GM23338 (cell line): ENCODE data around the gene OR51V1. TPM values are rescaled to one million over a fixed set of nuclear protein-coding genes. Genes with fewer than 3 reads are reported as not detected.
"Not testable (repeated sequence)": the region's sequence is repeated elsewhere in the genome, so short reads cannot be mapped to it uniquely, and the experiment has no call there.

ENCODE experiments used
- ATAC-seq: fragments of 200-7000 bp; cut with Tn5 transposase; 3 replicates; pipeline ENCODE4 v1.9.1; 2020
- DNase-seq: peaks from one replicate; pipeline ENCODE4 v3.0.0-alpha.2; 2015; ENCODE audit warnings: low spot score
- H2AFZ ChIP-seq: fragments of 200-600 bp; sonication (generic); 2 replicates; pipeline ENCODE4 v1.8.0; 2016; ENCODE audit warnings: antibody characterized with exemption, mild to moderate bottlenecking, moderate library complexity
- H3F3A ChIP-seq: fragments of 200-600 bp; sonication (generic); replicated peaks from 2 replicates; pipeline ENCODE4 v1.8.0; 2017; ENCODE audit warnings: antibody characterized with exemption, mixed run types, low read depth
- H3K27ac ChIP-seq: fragments of 200-600 bp; sonication (generic); 2 replicates; pipeline ENCODE4 v1.6.1; 2016; ENCODE audit warnings: low read depth
- H3K27me3 ChIP-seq: fragments of 200-600 bp; sonication (generic); 2 replicates; pipeline ENCODE4 v1.8.0; 2016; ENCODE audit warnings: mild to moderate bottlenecking, mixed run types, moderate library complexity; ENCODE audit not compliant: insufficient read depth
- H3K36me3 ChIP-seq: fragments of 200-600 bp; sonication (generic); 2 replicates; pipeline ENCODE4 v1.8.0; 2016; ENCODE audit warnings: mild to moderate bottlenecking; ENCODE audit not compliant: insufficient read depth
- H3K4me1 ChIP-seq: fragments of 200-600 bp; sonication (generic); 2 replicates; pipeline ENCODE4 v1.8.0; 2016; ENCODE audit warnings: mild to moderate bottlenecking, moderate library complexity; ENCODE audit not compliant: insufficient read depth
- H3K4me2 ChIP-seq: fragments of 200-600 bp; sonication (generic); 2 replicates; pipeline ENCODE4 v1.7.1; 2017; ENCODE audit warnings: mixed run types
- H3K4me3 ChIP-seq: fragments of 200-600 bp; sonication (generic); 2 replicates; pipeline ENCODE4 v1.6.1; 2016; ENCODE audit warnings: mixed run types
- H3K79me2 ChIP-seq: fragments of 200-600 bp; sonication (generic); replicated peaks from 2 replicates; pipeline ENCODE4 v1.8.0; 2017; ENCODE audit warnings: mild to moderate bottlenecking; ENCODE audit not compliant: insufficient read depth
- H3K9me2 ChIP-seq: fragments of 200-600 bp; sonication (generic); 2 replicates; pipeline ENCODE4 v1.8.0; 2017; ENCODE audit not compliant: insufficient read depth
- H4K20me1 ChIP-seq: fragments of 200-600 bp; sonication (generic); replicated peaks from 2 replicates; pipeline ENCODE4 v1.8.0; 2017; ENCODE audit warnings: mild to moderate bottlenecking; ENCODE audit not compliant: insufficient read depth
- H3K27ac Mint-ChIP-seq: 2 replicates; pipeline ENCODE4 v1.8.0; 2020; ENCODE audit warnings: inconsistent platforms, mild to moderate bottlenecking, moderate library complexity, mixed read lengths
- H3K27me3 Mint-ChIP-seq: 3 replicates; pipeline ENCODE4 v1.8.0; 2022; ENCODE audit warnings: low read depth, mild to moderate bottlenecking, moderate library complexity, mixed read lengths, inconsistent platforms; ENCODE audit not compliant: insufficient read depth, poor library complexity
- H3K36me3 Mint-ChIP-seq: 3 replicates; pipeline ENCODE4 v1.8.0; 2021; ENCODE audit warnings: low read depth, mild to moderate bottlenecking, inconsistent platforms, moderate library complexity, mixed read lengths
- H3K4me1 Mint-ChIP-seq: 3 replicates; pipeline ENCODE4 v1.8.0; 2020; ENCODE audit warnings: mild to moderate bottlenecking, inconsistent platforms, mixed read lengths
- H3K4me3 Mint-ChIP-seq: 3 replicates; pipeline ENCODE4 v1.8.0; 2021; ENCODE audit warnings: moderate library complexity, mild to moderate bottlenecking, inconsistent platforms, mixed read lengths
- H3K9me3 Mint-ChIP-seq: 3 replicates; pipeline ENCODE4 v1.8.0; 2020; ENCODE audit warnings: moderate library complexity, mild to moderate bottlenecking, inconsistent platforms, mixed read lengths
- CREB1 ChIP-seq: fragments of 250-450 bp; sonication (Bioruptor Pico); IDR thresholded peaks from 2 replicates; pipeline ENCODE4 v1.5.0; 2020; ENCODE audit warnings: low read depth, mild to moderate bottlenecking, moderate library complexity
- ETS1 ChIP-seq: IDR thresholded peaks from 2 replicates; pipeline ENCODE4 v1.6.1; 2016; ENCODE audit warnings: antibody characterized with exemption
- EZH2 ChIP-seq: fragments of 200-600 bp; sonication (generic); IDR thresholded peaks from one replicate; pipeline ENCODE4 v1.8.0; 2017; ENCODE audit warnings: antibody characterized with exemption, mild to moderate bottlenecking, low read depth; ENCODE audit not compliant: unreplicated experiment
- REST ChIP-seq: IDR thresholded peaks from one replicate; pipeline ENCODE4 v1.6.1; 2018; ENCODE audit warnings: antibody characterized with exemption; ENCODE audit not compliant: unreplicated experiment
- polyA plus RNA-seq: library from polyadenylated mRNA; unstranded; fragments of >200 nt; fragmentation: Nextera tagmentation; extraction: Ambion mirVana; gene quantifications from 2 replicates; pipeline ENCODE4 v1.2.1, GENCODE V29; 2016
- total RNA-seq: library from RNA; depleted of rRNA; stranded (reverse); fragments of >200 nt; shearing (Covaris generic); gene quantifications from 2 replicates; pipeline ENCODE4 v1.2.3, GENCODE V29; 2014

The OR51V1 gene
- total and polyA plus RNA-seq, 2 experiments from 2014 or later = not detected

GRCh38 chr11:5171856-5172255 lies 28.6 kb downstream of the OR51V1 start:
- Histone ChIP-seq H3K36me3 (no peaks in the 10 kb centered on the region), H3F3A (no peaks in the 10 kb centered on the region), H3K79me2 (no peaks in the 10 kb centered on the region), H3K9me2 (no peaks in the 10 kb centered on the region), H3K4me1 (peaks cover 6% of the 10 kb centered on the region; the same call in 1 of the 2 replicates), H4K20me1 (no peaks in the 10 kb centered on the region), H3K27ac (no peak overlapping the region), H3K4me2 (no peak overlapping the region), H3K4me3 (no peak overlapping the region), H3K27me3 (no peaks in the 10 kb centered on the region), H2AFZ (no peak overlapping the region)
- no peak for TF ChIP-seq EZH2
- TF ChIP-seq CREB1 = no peak
- no peak for TF ChIP-seq ETS1
- TF ChIP-seq REST = no peak
- no peaks in the 10 kb centered on the region for H3K9me3 Mint-ChIP-seq
- no peak for DNase-seq
- H3K27me3 Mint-ChIP-seq = no peaks in the 10 kb centered on the region
- no peak overlapping the region for H3K4me3 Mint-ChIP-seq
- ATAC-seq = no peak
- peaks cover 8% of the 10 kb centered on the region; the same call in 2 of the 3 replicates for H3K4me1 Mint-ChIP-seq
- H3K36me3 Mint-ChIP-seq = no peaks in the 10 kb centered on the region
- H3K27ac Mint-ChIP-seq = no peak overlapping the region

- Mint-ChIP-seq H3K27ac (peak overlapping the region; percentile 91), H3K4me1 (peaks cover 30% of the 10 kb centered on the region), H3K36me3 (peaks cover 15% of the 10 kb centered on the region)
- not testable (repeated sequence) for H3K4me3 Mint-ChIP-seq, H3K27me3 Mint-ChIP-seq, H3K9me3 Mint-ChIP-seq, H3K79me2 ChIP-seq, H3K9me2 ChIP-seq, DNase-seq, H3K27me3 ChIP-seq, H2AFZ ChIP-seq, H3K36me3 ChIP-seq, H4K20me1 ChIP-seq, H3K4me3 ChIP-seq, ATAC-seq, H3F3A ChIP-seq
- Histone ChIP-seq H3K27ac (peak overlapping the region; percentile 52; the same call in 1 of the 2 replicates), H3K4me2 (peak overlapping the region; percentile 39), H3K4me1 (peaks cover 18% of the 10 kb centered on the region)
These were observed 34.6 kb downstream of the OR51V1 start for GRCh38 chr11:5165898-5166297.

GRCh38 chr11:5164807-5165206 lies 35.7 kb downstream of the OR51V1 start:
- not testable (repeated sequence) for H3K79me2 ChIP-seq, H3K4me3 ChIP-seq, H4K20me1 ChIP-seq, H3K27ac ChIP-seq, H2AFZ ChIP-seq, H3K27me3 Mint-ChIP-seq, H3K9me2 ChIP-seq, H3K27me3 ChIP-seq, H3K4me3 Mint-ChIP-seq, H3K36me3 ChIP-seq, DNase-seq, H3F3A ChIP-seq, H3K27ac Mint-ChIP-seq, H3K9me3 Mint-ChIP-seq, H3K4me2 ChIP-seq, ATAC-seq
- peaks cover 18% of the 10 kb centered on the region for H3K4me1 ChIP-seq
- Mint-ChIP-seq H3K4me1 (peaks cover 38% of the 10 kb centered on the region), H3K36me3 (peaks cover 26% of the 10 kb centered on the region)

- not testable (repeated sequence) for ATAC-seq, H3K9me3 Mint-ChIP-seq, H3K27me3 Mint-ChIP-seq, H3K27ac Mint-ChIP-seq, H3K4me3 Mint-ChIP-seq, H3K27ac ChIP-seq, DNase-seq, H2AFZ ChIP-seq, H3K9me2 ChIP-seq, H3K36me3 ChIP-seq, H3K4me1 ChIP-seq, H3F3A ChIP-seq, H3K4me2 ChIP-seq, H4K20me1 ChIP-seq, H3K4me3 ChIP-seq, H3K27me3 ChIP-seq, H3K79me2 ChIP-seq
- Mint-ChIP-seq H3K4me1 (peaks cover 24% of the 10 kb centered on the region), H3K36me3 (peaks cover 40% of the 10 kb centered on the region)
These were observed 39.4 kb downstream of the OR51V1 start for GRCh38 chr11:5161045-5161444.

- not testable (repeated sequence) for H2AFZ ChIP-seq, H3K9me2 ChIP-seq, H3K4me2 ChIP-seq, H3K36me3 ChIP-seq, H3K27ac Mint-ChIP-seq, H3K27me3 ChIP-seq, DNase-seq, ATAC-seq, H3K27me3 Mint-ChIP-seq, H3K4me3 Mint-ChIP-seq, H4K20me1 ChIP-seq, H3K79me2 ChIP-seq, H3K4me3 ChIP-seq, H3F3A ChIP-seq, H3K27ac ChIP-seq, H3K4me1 ChIP-seq, H3K9me3 Mint-ChIP-seq
- Mint-ChIP-seq H3K36me3 (peaks cover 37% of the 10 kb centered on the region), H3K4me1 (peaks cover 16% of the 10 kb centered on the region)
These were observed 40.3 kb downstream of the OR51V1 start for GRCh38 chr11:5160217-5160616.
